Ureter (tissue), 1 donor: Measurements from ENCODE around the gene E2F6. TPM values are rescaled to one million over a fixed set of nuclear protein-coding genes. Genes with fewer than 3 reads are reported as not detected.

ENCODE experiments used
- DNase-seq: peaks from one replicate; pipeline ENCODE4 v3.0.0-alpha.2; 2020; ENCODE audit warnings: low spot score
- total RNA-seq: library from RNA; stranded (reverse); gene quantifications from one replicate; pipeline ENCODE4 v1.2.4, GENCODE V29; 2023
- donor health status: DM: yes; HTN: yes; CAD: no.

The E2F6 gene
- total RNA-seq, 1 donor from 2014 or later = 13.4 TPM

GRCh38 chr2:11457935-11458334 is 8.0 kb downstream of the E2F6 start:
- no peak for DNase-seq

GRCh38 chr2:11456251-11456650 is 9.7 kb downstream of the E2F6 start:
- no peak for DNase-seq

- DNase-seq = no peak
These were observed 11.1 kb downstream of the E2F6 start for GRCh38 chr2:11454824-11455223.

- no peak for DNase-seq
These were observed 15.2 kb downstream of the E2F6 start for GRCh38 chr2:11450791-11451190.

DNA sequence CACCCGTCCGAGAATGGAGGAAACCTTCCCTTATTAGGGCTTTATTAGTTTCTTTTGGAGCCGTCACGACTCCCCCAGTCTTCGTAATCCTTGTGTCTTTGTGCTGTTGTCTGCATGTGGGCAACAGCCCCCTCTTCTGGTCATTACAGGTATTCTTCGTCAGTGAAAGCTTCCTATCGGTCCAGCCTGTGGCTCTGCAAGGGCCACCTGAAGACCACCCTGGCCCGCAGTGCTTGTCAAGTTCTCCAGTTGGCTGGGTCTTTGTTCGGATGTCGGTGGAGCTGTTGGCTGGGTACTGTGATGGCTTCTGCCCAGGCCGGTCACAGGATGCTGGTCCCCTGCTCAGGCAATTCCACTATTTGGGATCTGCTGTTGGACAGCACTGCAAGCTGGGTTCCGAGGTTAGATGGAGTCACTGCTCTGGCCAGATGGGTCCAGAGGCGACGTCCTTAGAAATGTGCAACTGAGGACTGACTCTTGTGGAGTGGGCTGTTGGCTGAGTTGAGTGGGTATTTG is 19.2 kb downstream of the E2F6 start:
- DNase-seq = peak; percentile 54

DNA sequence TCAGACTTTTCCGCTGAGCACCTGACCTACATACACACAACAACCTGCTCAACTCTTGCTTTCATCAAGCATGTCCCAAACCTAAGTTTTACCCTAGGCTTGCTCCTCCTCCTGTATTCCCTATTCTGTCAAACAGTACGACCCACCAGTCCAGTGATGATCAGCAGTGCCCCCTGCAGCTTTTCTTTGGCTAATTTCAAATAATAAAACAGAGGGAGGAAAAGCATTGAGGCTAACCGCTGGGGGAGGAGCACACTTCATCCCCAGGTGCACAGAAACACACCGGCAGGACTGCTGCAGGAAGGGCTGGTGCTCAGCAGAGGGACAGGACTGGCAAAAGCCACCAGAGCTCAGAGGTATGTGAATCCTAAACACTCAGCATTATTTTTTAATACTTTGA is 21.2 kb downstream of the E2F6 start:
- DNase-seq = no peak

DNA sequence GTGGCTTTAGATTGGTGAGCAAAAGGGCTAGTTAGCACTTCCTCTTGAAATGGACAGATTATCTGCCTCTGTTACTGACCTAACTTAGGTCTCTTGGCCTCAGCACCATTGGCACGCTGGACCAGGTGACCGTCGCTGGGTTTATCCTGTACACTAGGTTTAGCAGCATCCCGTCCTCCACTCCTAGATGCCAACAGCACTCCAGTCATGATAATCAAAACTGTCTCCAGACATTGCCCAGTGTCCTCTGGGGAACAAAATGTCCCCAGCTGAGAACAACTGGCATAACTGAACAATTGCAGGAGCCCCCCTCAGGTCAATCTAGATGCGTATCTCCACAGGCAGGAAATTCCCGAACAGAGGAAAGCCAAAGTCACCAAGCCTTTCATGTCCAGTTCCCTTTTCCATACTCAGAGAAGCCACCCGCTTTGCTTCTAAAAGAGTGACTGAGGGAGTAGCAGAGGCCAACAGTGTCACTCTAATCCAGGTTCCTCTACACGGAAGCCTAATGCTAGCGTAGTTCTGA is 27.3 kb downstream of the E2F6 start:
- no peak for DNase-seq

DNA sequence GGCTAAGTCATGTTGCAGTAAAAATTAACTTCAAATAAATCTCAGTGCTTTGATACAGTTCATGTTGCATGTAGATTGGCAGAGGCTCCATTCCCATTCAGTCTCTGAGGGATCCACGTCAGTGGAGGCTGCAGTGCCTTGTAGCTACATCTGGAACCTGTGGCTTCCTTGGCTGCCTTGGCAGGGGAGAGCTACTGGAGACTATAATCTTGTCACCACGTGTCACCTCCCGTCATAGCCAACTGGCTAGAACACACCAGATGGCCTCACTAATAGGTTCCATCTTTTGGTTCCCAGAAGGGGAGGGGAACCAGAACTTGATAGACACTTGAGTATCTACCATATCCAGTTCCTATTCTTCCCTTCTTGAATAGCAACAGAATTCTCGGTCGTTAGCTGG is 28.4 kb downstream of the E2F6 start:
- no peak for DNase-seq

DNA sequence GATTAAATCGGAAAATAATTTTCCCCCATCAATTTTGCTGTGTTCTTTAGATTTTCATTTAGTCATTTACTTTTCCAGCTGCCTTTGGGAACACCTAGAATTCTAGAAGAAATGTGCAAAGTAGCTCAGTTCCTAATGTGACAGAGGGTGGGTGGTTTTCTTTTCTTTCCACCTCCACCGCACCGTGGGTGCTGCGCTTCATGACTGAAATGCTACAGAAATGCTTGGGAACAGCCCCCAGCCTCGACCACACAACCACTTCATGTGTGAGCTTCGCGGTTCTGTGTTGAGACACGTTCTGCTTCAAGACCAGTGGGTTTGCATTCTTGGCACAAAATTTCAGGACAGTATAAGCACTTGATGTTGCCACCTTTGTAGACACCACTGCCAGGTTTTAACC is 30.9 kb downstream of the E2F6 start:
- DNase-seq = no peak

DNA sequence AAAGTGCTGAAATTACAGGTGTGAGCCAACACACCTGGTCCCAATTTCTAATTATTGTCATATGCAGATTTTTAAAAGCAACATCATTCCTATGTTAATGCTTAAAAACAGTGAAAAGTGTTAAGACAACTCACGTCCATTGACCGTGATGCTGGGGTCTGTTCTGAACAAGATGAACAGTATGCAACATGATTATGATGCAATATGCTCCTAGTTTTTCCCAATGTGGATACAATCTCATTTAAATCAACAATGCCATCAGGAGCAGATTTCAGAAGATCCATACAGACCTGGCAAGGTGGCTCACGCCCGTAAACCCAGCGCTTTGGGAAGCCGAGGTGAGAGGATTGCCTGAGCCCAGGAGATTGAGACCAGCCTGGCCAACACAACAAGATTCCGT is 31.5 kb downstream of the E2F6 start:
- no peak for DNase-seq

DNA sequence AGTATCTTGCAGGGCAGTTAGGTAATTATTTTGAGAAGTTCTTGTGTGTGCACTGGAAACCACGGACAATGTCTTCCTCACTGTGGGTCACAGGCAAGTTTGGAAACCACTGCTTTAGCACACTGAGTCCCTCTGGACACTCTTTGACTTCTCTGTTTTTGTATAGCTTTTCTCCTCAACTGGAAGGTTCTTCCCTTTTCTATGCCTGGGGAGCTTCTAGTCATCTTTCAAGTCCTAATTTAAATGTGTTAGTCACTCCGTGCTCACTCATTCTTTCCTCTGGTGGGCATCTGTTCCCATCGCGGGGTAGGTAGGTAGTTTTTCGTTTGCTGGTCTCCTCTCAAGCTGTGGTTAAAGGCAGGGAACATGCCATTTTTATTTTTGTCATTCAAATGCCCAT is 32.1 kb downstream of the E2F6 start:
- DNase-seq = no peak

DNA sequence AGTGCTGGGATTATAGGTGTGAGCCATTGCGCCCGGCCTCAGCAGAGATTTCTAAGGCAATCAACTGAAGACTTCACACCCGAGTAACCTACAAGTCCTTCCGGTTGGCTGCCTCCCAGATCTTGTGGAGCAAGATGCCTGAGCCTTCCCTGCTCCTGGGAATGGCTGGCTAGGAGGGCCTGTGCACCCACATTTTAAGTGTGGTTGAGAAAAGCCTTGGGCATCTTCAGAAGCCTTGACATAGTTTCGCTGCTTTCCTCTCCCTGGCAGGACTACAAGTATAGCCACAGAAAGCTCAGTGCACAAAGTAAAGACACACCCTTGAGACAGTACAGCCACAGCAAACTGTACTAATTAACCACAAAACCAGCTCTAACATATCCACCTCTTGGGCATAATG is 35.2 kb downstream of the E2F6 start:
- no peak for DNase-seq

- no peak for DNase-seq
These were observed 38.7 kb downstream of the E2F6 start for GRCh38 chr2:11427224-11427623.

DNA sequence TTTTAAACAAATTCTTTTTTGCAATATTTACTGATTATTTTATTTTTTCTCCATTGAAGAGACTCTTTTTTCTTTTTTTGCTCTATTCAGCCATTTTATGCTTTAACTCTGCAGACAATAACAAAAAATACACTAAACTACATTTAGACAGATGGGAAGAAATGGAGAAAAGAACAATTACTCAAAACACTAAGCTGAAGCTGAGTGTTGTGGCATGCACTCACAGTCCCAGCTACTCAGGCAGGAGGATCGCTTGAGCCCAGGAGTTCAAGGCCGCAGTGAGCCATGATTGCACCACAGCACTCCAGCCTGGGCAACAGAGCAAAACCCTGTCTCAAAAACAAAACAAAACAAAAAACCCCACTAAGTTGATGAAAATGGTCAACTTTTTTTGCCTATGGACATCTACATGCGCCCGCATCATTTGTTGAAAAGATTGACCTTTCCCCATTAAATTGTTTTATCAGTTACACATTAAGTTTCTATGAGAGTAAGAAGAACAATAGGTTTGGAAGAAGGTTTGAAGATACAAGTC is 43.0 kb downstream of the E2F6 start:
- no peak for DNase-seq

DNA sequence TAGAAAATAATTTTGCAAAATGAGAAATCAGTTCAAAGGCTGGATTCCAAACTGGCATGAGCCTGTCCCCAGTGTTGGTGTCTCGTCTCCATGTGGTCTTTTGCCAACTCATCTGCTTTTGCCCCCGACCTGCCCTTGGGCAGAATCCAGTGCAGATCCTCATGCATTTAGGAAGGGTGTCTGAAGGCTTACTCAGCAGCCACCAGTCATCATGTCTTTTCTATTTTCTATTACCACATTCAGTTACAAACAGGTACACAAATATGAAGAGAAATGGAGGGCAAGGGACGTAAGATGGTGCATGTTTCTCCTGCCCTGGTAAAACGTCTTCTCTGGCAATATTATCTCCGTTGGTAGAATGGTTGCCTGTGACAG is 43.5 kb downstream of the E2F6 start:
- DNase-seq = no peak

DNA sequence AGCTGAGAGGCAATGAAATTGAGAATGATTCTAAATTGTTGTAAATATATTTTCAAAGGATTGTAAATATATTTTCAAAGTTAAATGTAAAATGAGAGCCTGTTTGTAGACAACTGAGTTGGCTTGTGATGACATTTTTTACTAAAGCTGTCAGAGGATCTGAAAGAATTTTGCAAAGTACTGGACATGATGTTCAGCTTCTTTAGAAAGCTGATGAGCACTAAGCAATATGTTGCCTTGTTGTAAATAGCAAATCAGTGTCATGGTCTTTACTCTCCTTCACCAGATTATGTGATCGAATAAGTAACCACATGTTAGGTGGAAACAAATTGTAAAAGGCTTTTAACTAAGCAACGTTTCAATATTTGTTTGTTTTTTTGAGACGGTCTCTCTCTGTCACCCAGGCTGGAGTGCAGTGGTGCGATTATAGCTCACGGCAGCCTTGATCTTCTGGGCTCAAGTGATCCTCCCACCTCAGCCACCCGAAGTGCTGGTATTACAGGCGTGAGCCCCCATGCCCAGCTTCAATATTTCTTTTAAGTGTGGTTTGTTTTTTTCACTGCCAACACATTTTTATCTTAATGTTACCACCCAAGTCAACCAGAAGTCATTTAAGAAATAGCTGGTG is 44.0 kb downstream of the E2F6 start:
- DNase-seq = no peak

GRCh38 chr2:11420671-11421070 is 45.3 kb downstream of the E2F6 start:
- no peak for DNase-seq

DNA sequence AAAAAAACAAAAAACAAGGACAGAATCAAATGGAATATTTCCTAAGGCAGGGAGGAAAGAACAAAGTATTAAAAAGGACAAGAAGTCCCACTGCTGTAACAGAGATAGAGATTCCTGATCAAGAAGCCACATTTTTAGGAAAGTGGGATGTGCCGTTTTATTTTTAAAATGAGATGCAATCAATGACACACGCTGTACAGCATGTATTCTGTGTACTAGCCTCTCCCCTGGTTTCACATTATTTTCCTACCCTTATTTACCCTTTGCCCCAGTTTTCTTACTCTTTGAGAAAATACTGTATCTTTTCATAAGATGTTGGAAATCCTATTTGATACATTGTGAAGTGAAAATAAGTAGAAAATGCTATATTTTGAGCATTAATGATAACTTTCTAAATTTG is 45.8 kb downstream of the E2F6 start:
- no peak for DNase-seq

- DNase-seq = no peak
These were observed 46.2 kb downstream of the E2F6 start for GRCh38 chr2:11419781-11420180.

DNA sequence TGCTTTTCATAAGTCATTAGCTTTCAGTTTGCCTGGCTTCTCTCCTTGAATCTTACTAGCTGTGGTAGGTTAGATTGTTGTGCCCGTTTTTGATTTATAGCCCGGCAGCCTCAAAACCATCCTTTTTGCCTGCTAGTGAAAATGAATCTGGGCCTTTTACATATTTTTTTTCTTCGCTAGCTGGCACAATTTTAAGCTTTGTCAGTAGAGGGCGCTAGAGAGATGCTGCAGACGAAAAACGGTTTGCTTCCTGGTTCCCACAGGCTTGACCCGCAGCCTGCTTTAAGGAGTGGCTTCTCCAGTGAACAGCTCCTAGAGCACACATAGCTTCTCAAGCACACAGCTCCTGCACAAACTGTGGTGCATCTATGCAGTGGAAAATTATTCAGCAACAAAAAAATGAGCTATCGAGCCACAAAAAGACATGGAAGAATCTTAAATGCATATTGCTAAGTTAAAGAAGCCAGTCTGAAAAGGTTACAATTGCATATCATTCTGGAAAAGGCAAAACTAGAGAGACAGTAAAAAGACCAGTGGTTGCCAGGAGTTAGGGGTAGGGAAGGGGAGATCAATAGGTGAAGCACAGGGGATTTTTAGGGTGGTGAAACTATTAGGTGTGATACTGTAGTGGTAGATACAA is 47.9 kb downstream of the E2F6 start:
- DNase-seq = no peak

- DNase-seq = no peak
These were observed 49.0 kb downstream of the E2F6 start for GRCh38 chr2:11416931-11417330.

DNA sequence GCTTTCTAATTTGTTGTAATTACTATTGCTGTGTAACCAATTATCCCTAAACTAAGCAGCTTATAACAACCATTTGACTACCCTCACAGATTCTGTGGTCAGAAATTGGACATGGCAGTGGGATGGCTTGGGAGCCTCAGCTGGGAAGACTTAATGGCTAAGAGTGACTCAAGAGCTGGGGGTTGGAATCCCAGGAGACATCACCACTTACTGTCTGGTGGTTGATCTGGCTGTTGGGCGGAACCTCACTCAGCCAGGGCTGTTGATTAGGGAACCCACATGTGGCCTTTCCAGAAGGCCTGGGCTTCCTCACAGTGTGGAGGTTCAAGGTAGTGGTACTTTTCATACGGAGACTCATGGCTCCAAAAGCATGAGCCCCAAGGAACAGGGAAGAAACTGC is 49.8 kb downstream of the E2F6 start:
- no peak for DNase-seq

DNA sequence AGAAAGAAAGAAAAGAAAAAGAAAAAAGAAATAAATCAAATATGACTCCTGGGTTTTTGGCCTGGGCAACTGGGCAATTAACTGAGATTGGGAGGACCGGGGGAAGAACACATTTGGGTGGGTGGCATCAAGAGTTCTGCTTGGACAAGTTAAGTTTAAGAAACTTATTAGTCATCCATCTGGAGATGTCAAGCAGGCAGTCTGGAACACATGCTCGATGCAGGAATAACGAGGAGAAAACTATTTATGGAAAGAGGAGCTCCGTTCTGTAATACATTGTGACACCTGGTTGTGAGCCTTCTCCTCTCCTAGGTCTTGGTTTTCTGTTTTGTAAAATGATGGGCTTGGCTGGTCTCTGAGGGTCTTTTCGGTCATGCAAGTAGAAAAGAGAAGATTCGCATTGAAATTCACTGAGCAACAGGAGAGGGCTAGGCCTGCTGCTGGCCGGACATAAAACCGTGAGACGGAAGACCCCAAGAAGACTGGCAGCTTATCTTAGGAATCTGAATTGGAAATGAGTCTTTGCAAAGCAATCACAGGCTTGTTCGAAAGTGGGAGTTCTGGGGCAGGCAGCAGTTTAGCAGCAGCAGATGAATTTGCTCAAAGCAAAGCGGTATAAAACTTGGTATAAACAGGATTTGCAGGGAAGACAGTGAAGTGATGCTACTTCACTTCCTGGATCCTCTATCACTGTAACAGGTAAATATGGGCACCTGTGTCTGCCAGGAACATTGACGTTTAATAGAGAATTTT is 51.4 kb downstream of the E2F6 start:
- no peak for DNase-seq
